RWPE2 (cell line): ENCODE results near the gene PTPRM.

Experiments
- ATAC-seq: fragments of 200-7000 bp; cut with Tn5 transposase; 3 replicates; pipeline ENCODE4 v1.9.1; 2021; ENCODE audit warnings: low read depth
- DNase-seq: peaks from one replicate; pipeline ENCODE4 v3.0.0-alpha.2; 2020; ENCODE audit warnings: low spot score
- H3K27ac ChIP-seq: fragments of 450-650 bp; 2 replicates; pipeline ENCODE4 v1.5.1; 2017; ENCODE audit warnings: mild to moderate bottlenecking; ENCODE audit not compliant: poor library complexity, severe bottlenecking
- H3K27me3 ChIP-seq: fragments of 250-450 bp; sonication (Bioruptor Pico); 2 replicates; pipeline ENCODE4 v1.5.1; 2021; ENCODE audit warnings: mild to moderate bottlenecking, moderate library complexity; ENCODE audit not compliant: insufficient read depth, poor library complexity, severe bottlenecking
- H3K36me3 ChIP-seq: fragments of 250-450 bp; sonication (Bioruptor Pico); 2 replicates; pipeline ENCODE4 v1.5.1; 2020; ENCODE audit warnings: low read depth, mild to moderate bottlenecking, moderate library complexity
- H3K4me1 ChIP-seq: fragments of 250-450 bp; sonication (Bioruptor Pico); 2 replicates; pipeline ENCODE4 v1.5.1; 2021; ENCODE audit warnings: mild to moderate bottlenecking, moderate library complexity; ENCODE audit not compliant: insufficient read depth, poor library complexity, severe bottlenecking
- H3K4me3 ChIP-seq: fragments of 250-450 bp; sonication (Bioruptor Pico); 2 replicates; pipeline ENCODE4 v1.5.1; 2021; ENCODE audit warnings: mild to moderate bottlenecking, moderate library complexity; ENCODE audit not compliant: severe bottlenecking
- H3K9me3 ChIP-seq: fragments of 250-450 bp; sonication (Bioruptor Pico); 2 replicates; pipeline ENCODE4 v1.5.1; 2021; ENCODE audit warnings: mild to moderate bottlenecking, moderate library complexity; ENCODE audit not compliant: severe bottlenecking
- CTCF ChIP-seq: fragments of 450-650 bp; IDR thresholded peaks from one replicate; pipeline ENCODE4 v1.5.1; 2017; ENCODE audit warnings: mild to moderate bottlenecking, moderate library complexity; ENCODE audit not compliant: poor library complexity, severe bottlenecking

PTPRM gene

GRCh38 chr18:7813131-7813530 is 246.0 kb downstream of the PTPRM start:
- no peak for ATAC-seq
- peaks cover 6% of the 10 kb centered on the region for H3K4me1 ChIP-seq
- no peak overlapping the region for H3K27ac ChIP-seq
- no peaks in the 10 kb centered on the region for H3K36me3 ChIP-seq
- TF ChIP-seq CTCF: no peak
- peaks cover 9% of the 10 kb centered on the region for H3K9me3 ChIP-seq
- H3K4me3 ChIP-seq: no peak overlapping the region
- DNase-seq: no peak
- no peaks in the 10 kb centered on the region for H3K27me3 ChIP-seq

- Histone ChIP-seq H3K4me3 (no peak overlapping the region), H3K27ac (no peak overlapping the region), H3K9me3 (peaks cover 9% of the 10 kb centered on the region), H3K27me3 (no peaks in the 10 kb centered on the region), H3K36me3 (no peaks in the 10 kb centered on the region), H3K4me1 (peaks cover 6% of the 10 kb centered on the region)
- ATAC-seq (no peak), DNase-seq (no peak)
- no peak for TF ChIP-seq CTCF
Observed at GRCh38 chr18:7814754-7815315, 247.7 kb downstream of the PTPRM start.

- Histone ChIP-seq H3K4me1 (peaks cover 6% of the 10 kb centered on the region), H3K36me3 (no peaks in the 10 kb centered on the region), H3K4me3 (no peak overlapping the region), H3K9me3 (peaks cover 9% of the 10 kb centered on the region), H3K27me3 (no peaks in the 10 kb centered on the region), H3K27ac (no peak overlapping the region)
- DNase-seq: no peak
- no peak for TF ChIP-seq CTCF
- ATAC-seq: no peak
Observed at GRCh38 chr18:7815787-7816186, 248.7 kb downstream of the PTPRM start.

- H3K4me3 ChIP-seq: no peak overlapping the region
- DNase-seq: no peak
- no peak for ATAC-seq
- H3K27me3 ChIP-seq: no peaks in the 10 kb centered on the region
- H3K9me3 ChIP-seq: peaks cover 9% of the 10 kb centered on the region
- no peaks in the 10 kb centered on the region for H3K4me1 ChIP-seq
- H3K36me3 ChIP-seq: no peaks in the 10 kb centered on the region
- no peak for TF ChIP-seq CTCF
- H3K27ac ChIP-seq: no peak overlapping the region
Observed at GRCh38 chr18:7817575-7818230, 250.6 kb downstream of the PTPRM start.

GRCh38 chr18:7821784-7822183 is 254.7 kb downstream of the PTPRM start:
- Histone ChIP-seq H3K4me3 (no peak overlapping the region), H3K4me1 (no peaks in the 10 kb centered on the region), H3K9me3 (no peaks in the 10 kb centered on the region), H3K36me3 (no peaks in the 10 kb centered on the region), H3K27ac (no peak overlapping the region), H3K27me3 (no peaks in the 10 kb centered on the region)
- no peak for TF ChIP-seq CTCF
- DNase-seq (no peak), ATAC-seq (no peak)
